ENCODE measurements around the gene SDF4.
"Not testable (repeated sequence)": the region's sequence is repeated elsewhere in the genome, so short reads cannot be mapped to it uniquely, and the experiment has no call there.

SDF4 gene

GRCh38 chr1:1259540-1259939 is 27.7 kb upstream of the SDF4 start:
- DNase-seq, result no peak

- no peak for DNase-seq
Measured at GRCh38 chr1:1259119-1259488, 27.3 kb upstream of the SDF4 start.

- no peak for DNase-seq
Measured at GRCh38 chr1:1256956-1257871, 25.4 kb upstream of the SDF4 start.

- no peak for DNase-seq
Measured at GRCh38 chr1:1255611-1256010, 23.8 kb upstream of the SDF4 start.

- no peak for DNase-seq
Measured at GRCh38 chr1:1255078-1255477, 23.3 kb upstream of the SDF4 start.

- DNase-seq, result no peak
Measured at GRCh38 chr1:1254667-1254998, 22.8 kb upstream of the SDF4 start.

- DNase-seq, result no peak
Measured at GRCh38 chr1:1253972-1254666, 22.3 kb upstream of the SDF4 start.

- no peak for DNase-seq
Measured at GRCh38 chr1:1253314-1253713, 21.5 kb upstream of the SDF4 start.

- no peak for DNase-seq
Measured at GRCh38 chr1:1250786-1251284, 19.0 kb upstream of the SDF4 start.

GRCh38 chr1:1248009-1248913 is 16.5 kb upstream of the SDF4 start:
- not testable (repeated sequence) for DNase-seq

- DNase-seq, result no peak
Measured at GRCh38 chr1:1247341-1247913, 15.6 kb upstream of the SDF4 start.

- DNase-seq, result no peak
Measured at GRCh38 chr1:1246577-1247340, 15.0 kb upstream of the SDF4 start, which contains the start of gene C1QTNF12. Gene C1QTNF12, minus strand, starts transcription at chr1:1246722. Its CDS starts 32 bp downstream, at chr1:1246690.

GRCh38 chr1:1245817-1246576 is 14.2 kb upstream of the SDF4 start:
- no peak for DNase-seq

- DNase-seq, result no peak
Measured at GRCh38 chr1:1245178-1245816, 13.5 kb upstream of the SDF4 start.

GRCh38 chr1:1244192-1244811 is 12.5 kb upstream of the SDF4 start:
- DNase-seq, result no peak

GRCh38 chr1:1243807-1244191 is 12.0 kb upstream of the SDF4 start:
- DNase-seq, result no peak

GRCh38 chr1:1243266-1243660 is 11.5 kb upstream of the SDF4 start:
- DNase-seq, result no peak

GRCh38 chr1:1242461-1243265 is 10.9 kb upstream of the SDF4 start:
- DNase-seq, result no peak

GRCh38 chr1:1241588-1242219 is 9.9 kb upstream of the SDF4 start:
- no peak for DNase-seq
